Astrocyte of the cerebellum (primary cell): Measurements from ENCODE around the gene IPO4.
"Not testable (repeated sequence)": the region's sequence is repeated elsewhere in the genome, so short reads cannot be mapped to it uniquely, and the experiment has no call there.

Experiments
- DNase-seq: peaks from one replicate; pipeline ENCODE4 v3.0.0-alpha.2; 2011; ENCODE audit warnings: low read depth
- H3K4me3 ChIP-seq: 2 replicates; pipeline ENCODE4 v1.5.1; 2011; ENCODE audit warnings: mild to moderate bottlenecking, low read depth, low read length, moderate library complexity
- in situ Hi-C: cut with HindIII; loops from 2 replicates; pipeline ENCODE4 v1.10.0; 2017; ENCODE audit warnings: low sequenced_read_pairs
- TF ChIP-seq, protein P1 (sequence below): IDR thresholded peaks from 2 replicates; pipeline ENCODE4 v1.5.1; 2012; ENCODE audit warnings: low read length, low read depth, moderate library complexity, mild to moderate bottlenecking; ENCODE audit errors: missing control alignments

The IPO4 gene

DNA sequence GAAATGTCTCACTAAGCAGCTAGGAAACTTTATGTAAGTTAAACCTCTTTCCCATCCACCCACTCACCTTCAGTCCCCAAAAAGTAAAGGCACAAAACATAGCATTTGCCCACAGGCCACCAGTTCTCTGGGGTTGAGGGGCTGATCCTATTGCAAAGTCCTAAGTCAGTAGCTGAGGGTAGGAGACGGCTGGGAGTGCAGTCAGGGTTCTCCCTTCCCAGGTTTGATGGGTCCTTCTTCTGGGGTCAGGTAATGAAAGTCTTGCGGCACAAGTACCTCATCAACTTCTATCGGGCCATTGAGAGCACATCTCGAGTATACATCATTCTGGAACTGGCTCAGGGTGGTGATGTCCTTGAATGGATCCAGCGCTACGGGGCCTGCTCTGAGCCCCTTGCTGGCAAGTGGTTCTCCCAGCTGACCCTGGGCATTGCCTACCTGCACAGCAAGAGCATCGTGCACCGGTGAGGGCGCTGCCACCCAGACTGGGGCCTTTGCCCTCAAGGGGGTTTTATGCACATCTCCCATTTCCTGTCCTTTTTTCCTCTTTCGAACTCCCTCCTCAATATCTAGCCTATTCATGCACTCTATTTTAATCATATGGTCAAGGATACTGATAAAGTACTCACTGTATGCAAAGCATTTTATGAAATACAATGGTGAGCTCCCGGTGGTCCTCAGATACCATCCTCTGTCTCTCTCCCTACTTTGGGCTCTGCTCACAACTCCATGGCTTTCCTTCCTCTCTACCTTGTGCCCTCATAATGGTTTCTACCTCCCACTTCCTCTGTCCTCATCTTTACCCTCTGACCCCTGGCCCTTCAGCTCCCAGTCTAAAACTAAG is 17.9 kb upstream of the IPO4 start:
- H3K4me3 ChIP-seq: no peak overlapping the region
- DNase-seq: no peak
- TF ChIP-seq, protein P1, sequence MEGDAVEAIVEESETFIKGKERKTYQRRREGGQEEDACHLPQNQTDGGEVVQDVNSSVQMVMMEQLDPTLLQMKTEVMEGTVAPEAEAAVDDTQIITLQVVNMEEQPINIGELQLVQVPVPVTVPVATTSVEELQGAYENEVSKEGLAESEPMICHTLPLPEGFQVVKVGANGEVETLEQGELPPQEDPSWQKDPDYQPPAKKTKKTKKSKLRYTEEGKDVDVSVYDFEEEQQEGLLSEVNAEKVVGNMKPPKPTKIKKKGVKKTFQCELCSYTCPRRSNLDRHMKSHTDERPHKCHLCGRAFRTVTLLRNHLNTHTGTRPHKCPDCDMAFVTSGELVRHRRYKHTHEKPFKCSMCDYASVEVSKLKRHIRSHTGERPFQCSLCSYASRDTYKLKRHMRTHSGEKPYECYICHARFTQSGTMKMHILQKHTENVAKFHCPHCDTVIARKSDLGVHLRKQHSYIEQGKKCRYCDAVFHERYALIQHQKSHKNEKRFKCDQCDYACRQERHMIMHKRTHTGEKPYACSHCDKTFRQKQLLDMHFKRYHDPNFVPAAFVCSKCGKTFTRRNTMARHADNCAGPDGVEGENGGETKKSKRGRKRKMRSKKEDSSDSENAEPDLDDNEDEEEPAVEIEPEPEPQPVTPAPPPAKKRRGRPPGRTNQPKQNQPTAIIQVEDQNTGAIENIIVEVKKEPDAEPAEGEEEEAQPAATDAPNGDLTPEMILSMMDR: no peak
- in situ Hi-C loops: loop anchor here (10.0 kb wide), 1 partner anchor 228 kb away; no protein-coding TSS in a partner anchor

DNA sequence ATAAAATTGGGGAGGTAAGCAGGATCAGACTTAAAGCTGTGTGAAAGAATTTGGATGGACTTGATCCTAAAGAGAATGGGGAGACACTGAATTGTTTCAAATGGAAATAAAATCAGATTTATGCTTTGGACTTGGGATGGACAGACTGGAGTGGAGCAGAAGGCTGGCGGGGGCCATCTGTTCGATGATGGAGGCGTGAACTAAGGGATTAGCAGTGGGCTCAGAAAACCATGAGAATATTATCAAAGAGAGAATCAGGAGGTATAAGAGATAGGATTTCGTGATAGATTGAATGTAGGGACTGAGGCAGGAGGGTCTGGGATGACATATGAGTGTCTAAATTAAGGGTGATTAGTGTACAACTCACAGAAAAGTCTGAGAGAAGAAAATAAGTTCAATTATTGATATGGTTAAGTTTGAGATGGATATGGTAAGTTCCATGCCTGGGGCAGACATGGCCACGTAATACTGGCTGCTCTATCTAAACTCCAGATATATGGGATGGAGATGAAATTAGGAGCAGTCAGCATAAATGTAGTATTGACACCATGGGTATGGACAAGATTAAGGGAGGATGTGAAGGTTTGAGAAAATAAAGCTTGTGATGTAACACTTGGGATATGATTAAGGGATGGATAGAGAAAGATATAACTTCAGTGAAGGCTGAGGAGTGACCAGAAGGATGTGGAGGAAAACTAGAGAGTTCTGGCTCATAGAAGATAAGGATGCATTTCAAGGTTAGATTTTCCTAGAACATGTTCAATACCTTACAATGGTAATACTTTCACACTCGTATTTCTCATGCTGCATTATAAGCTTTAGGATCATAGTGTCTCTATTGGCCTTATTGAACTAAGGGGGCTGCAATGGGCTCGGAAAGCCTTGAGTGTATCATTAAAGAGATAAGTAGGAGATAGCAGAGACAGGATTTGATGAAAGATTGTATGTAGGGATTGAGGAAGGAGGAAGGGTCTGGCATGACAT is 15.8 kb upstream of the IPO4 start:
- in situ Hi-C loops: loop anchor here (10.0 kb wide), 1 partner anchor 230 kb away; no protein-coding TSS in a partner anchor
- no peak for DNase-seq
- no peak overlapping the region for H3K4me3 ChIP-seq
- TF ChIP-seq, protein P1: no peak

DNA sequence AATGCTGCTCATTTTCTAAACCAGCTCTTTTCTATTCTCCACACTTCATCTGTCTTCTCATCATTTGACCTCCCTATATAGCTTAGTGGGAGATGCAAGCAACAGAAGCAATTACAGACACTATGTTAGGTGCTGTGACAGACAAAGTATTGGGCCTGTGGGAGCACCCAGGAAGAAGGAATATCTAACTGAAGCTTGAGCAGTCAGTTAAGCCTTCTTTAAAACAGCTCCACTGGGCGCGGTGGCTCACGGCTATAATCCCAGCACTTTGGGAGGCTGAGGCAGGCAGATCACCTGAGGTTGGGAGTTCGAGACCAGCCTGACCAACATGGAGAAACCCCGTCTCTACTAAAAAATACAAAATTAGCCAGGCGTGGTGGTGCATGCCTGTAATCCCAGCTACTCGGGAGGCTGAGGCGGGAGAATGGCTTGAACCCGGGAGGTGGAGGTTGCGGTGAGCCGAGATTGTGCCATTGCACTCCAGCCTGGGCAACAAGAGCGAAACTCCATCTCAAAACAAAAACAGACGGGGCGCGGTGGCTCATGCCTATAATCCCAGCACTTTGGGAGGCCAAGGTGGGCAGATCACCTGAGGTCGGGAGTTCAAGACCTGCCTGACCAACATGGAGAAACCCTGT is 14.8 kb upstream of the IPO4 start:
- not testable (repeated sequence) for H3K4me3 ChIP-seq, DNase-seq
- in situ Hi-C loops: loop anchor here (10.0 kb wide), 1 partner anchor 231 kb away; no protein-coding TSS in a partner anchor

DNA sequence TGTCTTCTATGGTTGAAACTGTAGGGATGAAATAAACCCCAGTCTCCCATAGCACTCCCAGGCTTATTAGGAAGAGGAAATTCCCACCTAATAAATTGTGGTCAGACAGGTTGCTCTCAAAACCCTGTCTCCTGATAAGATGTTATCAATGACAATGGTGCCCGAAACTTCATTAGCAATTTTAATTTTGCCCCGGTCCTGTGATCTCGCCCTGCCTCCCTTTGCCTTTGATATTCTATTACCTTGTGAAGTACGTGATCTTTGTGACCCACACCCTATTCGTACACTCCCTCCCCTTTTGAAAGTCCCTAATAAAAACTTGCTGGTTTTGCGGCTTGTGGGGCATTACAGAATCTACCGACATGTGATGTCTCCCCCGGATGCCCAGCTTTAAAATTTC is 13.9 kb upstream of the IPO4 start:
- not testable (repeated sequence) for H3K4me3 ChIP-seq, DNase-seq
- in situ Hi-C loops: loop anchor here (10.0 kb wide), 1 partner anchor 232 kb away; no protein-coding TSS in a partner anchor

DNA sequence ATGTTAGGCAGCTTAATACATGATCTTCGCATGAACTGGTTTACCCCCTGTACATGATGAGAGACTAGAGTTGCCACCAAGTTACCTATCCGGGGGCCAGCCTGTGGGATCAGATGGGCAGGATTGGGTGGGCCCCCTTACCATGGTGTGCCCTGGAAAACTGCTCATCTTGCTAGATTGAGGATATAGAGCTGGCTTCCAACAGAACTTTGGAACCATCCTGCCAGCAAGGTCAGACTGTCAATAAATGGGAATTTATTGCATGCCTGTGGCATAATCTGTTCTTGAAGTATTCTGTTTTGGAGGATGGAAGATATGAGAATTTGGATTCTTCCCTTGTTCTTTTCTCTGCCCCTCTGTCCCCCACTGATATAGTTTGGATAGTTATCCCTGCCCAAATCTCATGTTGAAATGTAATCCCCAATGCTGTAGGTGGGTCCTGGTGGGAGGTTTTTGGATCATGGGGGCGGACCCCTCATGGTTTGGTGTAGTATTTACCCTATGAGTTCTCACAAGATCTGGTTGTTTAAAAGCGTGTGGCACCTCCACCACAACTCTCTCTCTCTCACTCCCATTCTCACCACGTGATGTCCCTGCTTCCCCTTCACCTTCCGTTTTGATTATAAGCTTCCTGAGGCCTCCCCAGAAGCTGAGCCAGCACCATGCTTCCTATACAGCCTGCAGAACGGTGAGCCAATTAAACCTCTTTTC is 10.4 kb upstream of the IPO4 start:
- no peak for DNase-seq
- in situ Hi-C loops: no loop called here

DNA sequence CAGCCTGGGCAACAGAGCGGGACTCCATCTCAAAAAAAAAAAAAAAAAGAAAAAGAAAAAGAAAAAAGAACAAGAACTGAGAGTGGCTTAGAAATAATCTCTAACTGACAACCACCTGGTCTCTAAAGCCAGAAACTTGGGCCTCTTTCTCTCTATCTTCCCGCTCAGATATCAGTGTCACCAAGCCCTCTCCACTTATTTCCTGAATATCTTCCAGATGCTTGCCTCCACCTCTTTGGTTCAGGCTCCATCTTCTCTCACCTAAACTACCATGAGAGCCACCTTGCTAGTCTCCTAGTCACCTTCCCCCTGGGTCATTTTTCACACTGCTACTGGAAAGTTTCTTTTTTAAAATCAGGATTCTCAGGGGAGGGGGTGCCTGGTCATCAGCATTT is 8.4 kb upstream of the IPO4 start:
- no peak for DNase-seq
- no peak overlapping the region for H3K4me3 ChIP-seq
- in situ Hi-C loops: no loop called here
- TF ChIP-seq, protein P1: no peak

More for the DNA sequence above, 10.4 kb upstream of the IPO4 start:
- TF ChIP-seq, protein P1: no peak
- no peak overlapping the region for H3K4me3 ChIP-seq
